Measurements from ENCODE around the gene JUNB. TPM values are rescaled to one million over a fixed set of nuclear protein-coding genes. Genes with fewer than 3 reads are reported as not detected.

JUNB gene
- polyA plus RNA-seq, 1 donor (not counting 4 experiments of a cell fraction or from before 2014, with no cell fraction given), result 40.8 TPM

DNA sequence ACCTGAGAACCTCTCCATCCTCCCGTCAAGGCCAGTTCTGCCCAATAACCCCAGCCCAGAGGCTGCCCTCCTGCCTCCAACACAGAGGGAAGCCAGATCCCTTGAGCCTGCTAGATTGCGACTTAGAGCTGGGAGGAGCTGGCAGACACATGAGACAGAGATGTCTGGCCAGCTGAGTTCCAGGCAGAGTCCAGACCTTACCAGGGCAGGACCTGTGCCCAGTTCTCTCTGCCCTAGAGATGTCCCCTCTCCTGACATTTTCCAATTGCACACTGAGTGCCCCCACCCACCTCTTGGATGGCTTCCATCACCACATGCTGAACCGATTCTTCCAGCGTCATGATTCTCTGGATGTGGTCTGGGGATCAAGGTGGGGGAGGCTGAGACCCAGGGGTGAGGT, 19.0 kb upstream of the JUNB start:
- Histone ChIP-seq H3K36me3 (ENCODE audit: control insufficient read depth in 2 of 2, extremely low read depth in 1 of 2, insufficient read depth in 2 of 2, low read length in 2 of 2) (peaks cover 19 to 27% of the 10 kb centered on the region in 2 experiments), H2AFZ (ENCODE audit: control insufficient read depth, low read length) (no peak overlapping the region), H4K20me1 (ENCODE audit: control insufficient read depth, extremely low read depth, insufficient read depth, low read length) (peaks cover 3% of the 10 kb centered on the region), H3K4me2 (ENCODE audit: control insufficient read depth, extremely low read depth, insufficient read depth, low read depth, low read length) (no peak overlapping the region), H3K9ac (ENCODE audit: control insufficient read depth, extremely low read depth, insufficient read depth, low read length) (no peak overlapping the region), H3K9me1 (ENCODE audit: control insufficient read depth, extremely low read depth, insufficient read depth, low read length) (no peaks in the 10 kb centered on the region), H3K9me3 (ENCODE audit: control insufficient read depth, low read depth, low read length) (no peaks in the 10 kb centered on the region), H3K4me1 (ENCODE audit: control insufficient read depth, extremely low read depth, insufficient read depth, low read length) (peaks cover 9% of the 10 kb centered on the region), H3K27ac (ENCODE audit: control insufficient read depth, insufficient read depth, low read length) (no peak overlapping the region), H3K4me3 (ENCODE audit: control insufficient read depth in 2 of 3, extremely low read depth in 1 of 3, insufficient read depth in 2 of 3, low read depth in 1 of 3, low read length in 3 of 3) (no peak overlapping the region), H3K79me2 (ENCODE audit: control insufficient read depth, insufficient read depth, low read length) (peaks cover 3% of the 10 kb centered on the region), H3K27me3 (ENCODE audit: control insufficient read depth, extremely low read depth, insufficient read depth, low read length) (no peaks in the 10 kb centered on the region)
- FAIRE-seq (no peak), DNase-seq (ENCODE audit: low read depth, low spot score) (no peak)
- dilution Hi-C loops (cut with MboI; ENCODE audit: extremely low pct_ligation_motif_present, low sequenced_read_pairs), result no loop called here
- TF ChIP-seq, protein P1, sequence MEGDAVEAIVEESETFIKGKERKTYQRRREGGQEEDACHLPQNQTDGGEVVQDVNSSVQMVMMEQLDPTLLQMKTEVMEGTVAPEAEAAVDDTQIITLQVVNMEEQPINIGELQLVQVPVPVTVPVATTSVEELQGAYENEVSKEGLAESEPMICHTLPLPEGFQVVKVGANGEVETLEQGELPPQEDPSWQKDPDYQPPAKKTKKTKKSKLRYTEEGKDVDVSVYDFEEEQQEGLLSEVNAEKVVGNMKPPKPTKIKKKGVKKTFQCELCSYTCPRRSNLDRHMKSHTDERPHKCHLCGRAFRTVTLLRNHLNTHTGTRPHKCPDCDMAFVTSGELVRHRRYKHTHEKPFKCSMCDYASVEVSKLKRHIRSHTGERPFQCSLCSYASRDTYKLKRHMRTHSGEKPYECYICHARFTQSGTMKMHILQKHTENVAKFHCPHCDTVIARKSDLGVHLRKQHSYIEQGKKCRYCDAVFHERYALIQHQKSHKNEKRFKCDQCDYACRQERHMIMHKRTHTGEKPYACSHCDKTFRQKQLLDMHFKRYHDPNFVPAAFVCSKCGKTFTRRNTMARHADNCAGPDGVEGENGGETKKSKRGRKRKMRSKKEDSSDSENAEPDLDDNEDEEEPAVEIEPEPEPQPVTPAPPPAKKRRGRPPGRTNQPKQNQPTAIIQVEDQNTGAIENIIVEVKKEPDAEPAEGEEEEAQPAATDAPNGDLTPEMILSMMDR (optimal IDR thresholded peaks at IDR 0.05 in 1 of 3, IDR thresholded peaks at IDR 0.05 in 1 of 3, conservative IDR thresholded peaks at IDR 0.05 in 1 of 3; ENCODE audit: extremely low read depth in 1 of 3, insufficient read depth in 2 of 3, low read length in 3 of 3), result no peak
- TF ChIP-seq EZH2 (IDR thresholded peaks at IDR 0.05; ENCODE audit: low read length), result no peak

- peaks cover 18% of the 10 kb centered on the region for H3K4me1 ChIP-seq (ENCODE audit: control insufficient read depth, extremely low read depth, insufficient read depth, low read length)
- no peak overlapping the region for H3K4me3 ChIP-seq (ENCODE audit: control insufficient read depth in 2 of 3, extremely low read depth in 1 of 3, insufficient read depth in 2 of 3, low read depth in 1 of 3, low read length in 3 of 3)
- dilution Hi-C loops (cut with MboI; ENCODE audit: extremely low pct_ligation_motif_present, low sequenced_read_pairs), result no loop called here
- DNase-seq (ENCODE audit: low read depth, low spot score), result no peak
- H3K79me2 ChIP-seq (ENCODE audit: control insufficient read depth, insufficient read depth, low read length), result peaks cover 3% of the 10 kb centered on the region
- H3K4me2 ChIP-seq (ENCODE audit: control insufficient read depth, extremely low read depth, insufficient read depth, low read depth, low read length), result no peak overlapping the region
- H3K9ac ChIP-seq (ENCODE audit: control insufficient read depth, extremely low read depth, insufficient read depth, low read length), result no peak overlapping the region
- peaks cover 3% of the 10 kb centered on the region for H4K20me1 ChIP-seq (ENCODE audit: control insufficient read depth, extremely low read depth, insufficient read depth, low read length)
- peaks cover 19 to 21% of the 10 kb centered on the region in 2 experiments for H3K36me3 ChIP-seq (ENCODE audit: control insufficient read depth in 2 of 2, extremely low read depth in 1 of 2, insufficient read depth in 2 of 2, low read length in 2 of 2)
- H3K9me1 ChIP-seq (ENCODE audit: control insufficient read depth, extremely low read depth, insufficient read depth, low read length), result no peaks in the 10 kb centered on the region
- H3K27me3 ChIP-seq (ENCODE audit: control insufficient read depth, extremely low read depth, insufficient read depth, low read length), result no peaks in the 10 kb centered on the region
- no peaks in the 10 kb centered on the region for H3K9me3 ChIP-seq (ENCODE audit: control insufficient read depth, low read depth, low read length)
- peak; percentile 39 for FAIRE-seq
- H3K27ac ChIP-seq (ENCODE audit: control insufficient read depth, insufficient read depth, low read length), result no peak overlapping the region
- TF ChIP-seq, protein P1 (optimal IDR thresholded peaks at IDR 0.05 in 1 of 3, IDR thresholded peaks at IDR 0.05 in 1 of 3, conservative IDR thresholded peaks at IDR 0.05 in 1 of 3; ENCODE audit: extremely low read depth in 1 of 3, insufficient read depth in 2 of 3, low read length in 3 of 3), result peak; percentile 36 to 45 (median 41)
- TF ChIP-seq EZH2 (IDR thresholded peaks at IDR 0.05; ENCODE audit: low read length), result no peak
- no peak overlapping the region for H2AFZ ChIP-seq (ENCODE audit: control insufficient read depth, low read length)
Measured at GRCh38 chr19:12773571-12773970, 17.7 kb upstream of the JUNB start.

Measured in keratinocyte (primary cell).